Type B pancreatic cell (in vitro differentiated cells): ENCODE results near the gene TNFAIP1. TPM values are rescaled to one million over a fixed set of nuclear protein-coding genes. Genes with fewer than 3 reads are reported as not detected.

Experiments used
- DNase-seq: peaks from one replicate; pipeline ENCODE4 v3.0.0; 2021; ENCODE audit warnings: mixed read lengths; ENCODE audit not compliant: unreplicated experiment; ENCODE audit errors: extremely low spot score
- H3K27ac Mint-ChIP-seq: 2 replicates; pipeline ENCODE4 v1.8.0; 2021; ENCODE audit warnings: mild to moderate bottlenecking, mixed read lengths
- H3K27me3 Mint-ChIP-seq: 2 replicates; pipeline ENCODE4 v1.8.0; 2021; ENCODE audit warnings: mixed read lengths
- H3K36me3 Mint-ChIP-seq: 2 replicates; pipeline ENCODE4 v1.8.0; 2021; ENCODE audit warnings: mixed read lengths
- H3K4me1 Mint-ChIP-seq: one replicate; pipeline ENCODE4 v1.8.0; 2021; ENCODE audit warnings: mixed read lengths; ENCODE audit not compliant: unreplicated experiment
- H3K4me3 Mint-ChIP-seq: 2 replicates; pipeline ENCODE4 v1.8.0; 2021; ENCODE audit warnings: mild to moderate bottlenecking, mixed read lengths
- H3K9me3 Mint-ChIP-seq: 2 replicates; pipeline ENCODE4 v1.8.0; 2021; ENCODE audit warnings: mixed read lengths
- total RNA-seq: library from RNA; stranded (reverse); gene quantifications from 2 replicates; pipeline ENCODE4 v1.2.1, GENCODE V29; 2021; ENCODE audit warnings: low replicate concordance
- TF ChIP-seq, protein P1 (sequence below): fragments of 200-600 bp; sonication (generic); conservative IDR thresholded peaks from 2 replicates; pipeline ENCODE4 v1.5.0; 2021; ENCODE audit warnings: antibody characterized with exemption, mild to moderate bottlenecking

Gene TNFAIP1
- total RNA-seq, 1 donor from 2014 or later = 37.8 TPM

DNA sequence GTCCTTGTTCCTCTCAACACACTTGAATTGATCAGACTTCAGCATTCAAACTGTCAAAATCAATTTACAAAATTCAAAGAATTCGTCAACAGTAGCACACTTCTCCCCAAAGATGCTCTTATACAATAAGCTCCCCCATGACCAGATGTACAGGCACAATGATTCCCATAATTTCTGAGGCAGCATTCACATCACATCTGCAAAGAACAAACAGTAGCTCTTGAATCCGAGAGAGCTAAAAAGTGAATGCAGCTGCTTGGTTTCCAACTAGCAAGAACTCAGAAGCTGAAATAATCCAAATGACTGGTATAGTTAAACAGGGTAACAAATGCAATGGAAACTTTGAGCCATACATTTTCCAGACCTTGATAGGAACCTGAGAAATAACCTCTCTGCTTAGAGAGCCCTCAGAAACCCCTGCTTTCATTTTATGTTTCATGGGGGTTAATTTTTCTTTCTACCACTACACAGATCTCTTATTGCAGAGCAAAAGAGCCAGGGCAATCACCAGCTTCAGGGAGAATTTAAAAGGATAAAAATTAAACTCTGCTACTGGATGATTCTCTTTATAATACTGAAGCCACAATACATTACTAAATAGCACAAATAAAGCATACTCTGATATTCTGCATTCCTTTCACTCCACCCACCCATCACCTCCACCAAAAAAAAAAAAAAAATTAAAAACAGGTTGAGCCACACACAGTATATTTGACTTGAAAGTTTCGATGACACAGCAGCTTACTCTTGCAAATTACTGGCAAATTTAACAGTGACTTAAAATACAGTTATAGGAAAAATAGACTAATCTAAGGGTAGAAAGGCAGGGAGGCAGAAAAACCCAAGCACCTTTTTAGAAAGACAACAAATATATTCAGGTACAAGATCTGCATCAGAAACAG is 39.6 kb upstream of the TNFAIP1 start:
- DNase-seq = no peak
- TF ChIP-seq, protein P1, sequence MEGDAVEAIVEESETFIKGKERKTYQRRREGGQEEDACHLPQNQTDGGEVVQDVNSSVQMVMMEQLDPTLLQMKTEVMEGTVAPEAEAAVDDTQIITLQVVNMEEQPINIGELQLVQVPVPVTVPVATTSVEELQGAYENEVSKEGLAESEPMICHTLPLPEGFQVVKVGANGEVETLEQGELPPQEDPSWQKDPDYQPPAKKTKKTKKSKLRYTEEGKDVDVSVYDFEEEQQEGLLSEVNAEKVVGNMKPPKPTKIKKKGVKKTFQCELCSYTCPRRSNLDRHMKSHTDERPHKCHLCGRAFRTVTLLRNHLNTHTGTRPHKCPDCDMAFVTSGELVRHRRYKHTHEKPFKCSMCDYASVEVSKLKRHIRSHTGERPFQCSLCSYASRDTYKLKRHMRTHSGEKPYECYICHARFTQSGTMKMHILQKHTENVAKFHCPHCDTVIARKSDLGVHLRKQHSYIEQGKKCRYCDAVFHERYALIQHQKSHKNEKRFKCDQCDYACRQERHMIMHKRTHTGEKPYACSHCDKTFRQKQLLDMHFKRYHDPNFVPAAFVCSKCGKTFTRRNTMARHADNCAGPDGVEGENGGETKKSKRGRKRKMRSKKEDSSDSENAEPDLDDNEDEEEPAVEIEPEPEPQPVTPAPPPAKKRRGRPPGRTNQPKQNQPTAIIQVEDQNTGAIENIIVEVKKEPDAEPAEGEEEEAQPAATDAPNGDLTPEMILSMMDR = no peak
- Mint-ChIP-seq H3K4me3 (peak overlapping the region; percentile 30), H3K36me3 (no peaks in the 10 kb centered on the region), H3K4me1 (peaks cover 10% of the 10 kb centered on the region), H3K27ac (peak overlapping the region; percentile 82), H3K27me3 (peaks cover 3% of the 10 kb centered on the region), H3K9me3 (no peaks in the 10 kb centered on the region)

DNA sequence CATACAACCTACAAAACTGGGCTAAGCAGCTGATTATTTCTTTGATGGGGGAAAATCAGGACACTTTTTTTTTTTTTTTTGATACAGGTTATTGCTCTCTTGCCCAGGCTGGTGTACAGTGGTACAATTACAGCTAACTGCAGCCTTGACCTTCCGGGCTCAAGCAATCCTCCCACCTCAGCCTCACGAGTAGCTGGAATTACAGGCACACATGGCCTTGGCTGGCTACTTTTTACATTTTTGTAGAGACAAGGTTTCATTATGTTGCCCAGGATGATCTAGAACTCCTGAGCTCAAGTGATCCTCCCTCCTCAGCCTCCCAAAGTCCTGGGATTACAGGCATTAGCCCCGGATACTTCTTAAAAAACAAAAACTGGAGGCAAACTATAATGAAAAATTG is 37.1 kb upstream of the TNFAIP1 start:
- Mint-ChIP-seq H3K36me3 (no peaks in the 10 kb centered on the region), H3K27ac (no peak overlapping the region), H3K9me3 (no peaks in the 10 kb centered on the region), H3K4me1 (peaks cover 10% of the 10 kb centered on the region), H3K27me3 (peaks cover 3% of the 10 kb centered on the region), H3K4me3 (no peak overlapping the region)
- no peak for DNase-seq
- TF ChIP-seq, protein P1 = no peak

DNA sequence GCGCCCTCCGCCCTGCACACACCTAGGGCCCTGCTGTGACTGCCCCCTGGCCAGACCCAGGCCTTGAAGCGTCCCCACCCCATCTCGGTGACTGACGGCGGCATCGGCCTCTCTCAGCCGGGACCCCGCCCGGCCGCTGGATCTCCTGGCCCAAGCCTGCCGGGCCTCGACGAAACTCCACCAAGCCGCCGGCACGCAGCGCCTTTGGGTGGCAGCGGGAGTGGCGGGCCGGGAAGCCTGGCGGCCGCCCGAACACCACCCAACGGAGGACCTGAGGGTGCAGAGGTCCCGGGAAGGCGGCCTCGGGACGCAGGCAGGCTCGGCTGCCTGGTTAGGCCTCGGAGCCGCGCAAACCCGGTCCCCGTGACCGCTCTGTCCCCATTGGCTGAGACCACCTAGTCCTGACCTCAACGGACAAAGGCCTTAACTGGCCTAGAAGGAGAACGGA is 28.6 kb upstream of the TNFAIP1 start:
- TF ChIP-seq, protein P1 = no peak
- Mint-ChIP-seq H3K4me1 (no peaks in the 10 kb centered on the region), H3K9me3 (no peaks in the 10 kb centered on the region), H3K36me3 (no peaks in the 10 kb centered on the region), H3K4me3 (no peak overlapping the region), H3K27me3 (peaks cover 2% of the 10 kb centered on the region), H3K27ac (no peak overlapping the region)
- DNase-seq = no peak

DNA sequence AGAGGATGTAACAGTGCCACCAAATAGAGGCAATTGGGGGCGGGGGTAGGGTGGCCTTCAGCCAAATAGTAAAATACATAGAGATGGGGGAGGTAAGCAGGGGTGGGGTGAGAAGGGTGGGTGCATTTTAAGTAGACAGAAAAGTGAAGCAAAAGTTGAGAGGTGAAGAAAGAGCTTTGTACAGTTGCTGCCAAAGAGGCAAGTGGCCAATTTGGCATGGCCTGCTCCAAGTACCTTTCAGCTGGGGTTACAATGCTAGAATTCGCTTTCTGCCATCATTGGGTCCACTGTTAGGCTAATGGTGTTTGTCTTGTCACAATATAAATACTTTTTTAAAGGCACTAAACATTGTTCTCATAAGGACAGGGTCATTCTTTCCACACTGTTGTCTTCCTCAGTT is 21.7 kb upstream of the TNFAIP1 start:
- DNase-seq = no peak

DNA sequence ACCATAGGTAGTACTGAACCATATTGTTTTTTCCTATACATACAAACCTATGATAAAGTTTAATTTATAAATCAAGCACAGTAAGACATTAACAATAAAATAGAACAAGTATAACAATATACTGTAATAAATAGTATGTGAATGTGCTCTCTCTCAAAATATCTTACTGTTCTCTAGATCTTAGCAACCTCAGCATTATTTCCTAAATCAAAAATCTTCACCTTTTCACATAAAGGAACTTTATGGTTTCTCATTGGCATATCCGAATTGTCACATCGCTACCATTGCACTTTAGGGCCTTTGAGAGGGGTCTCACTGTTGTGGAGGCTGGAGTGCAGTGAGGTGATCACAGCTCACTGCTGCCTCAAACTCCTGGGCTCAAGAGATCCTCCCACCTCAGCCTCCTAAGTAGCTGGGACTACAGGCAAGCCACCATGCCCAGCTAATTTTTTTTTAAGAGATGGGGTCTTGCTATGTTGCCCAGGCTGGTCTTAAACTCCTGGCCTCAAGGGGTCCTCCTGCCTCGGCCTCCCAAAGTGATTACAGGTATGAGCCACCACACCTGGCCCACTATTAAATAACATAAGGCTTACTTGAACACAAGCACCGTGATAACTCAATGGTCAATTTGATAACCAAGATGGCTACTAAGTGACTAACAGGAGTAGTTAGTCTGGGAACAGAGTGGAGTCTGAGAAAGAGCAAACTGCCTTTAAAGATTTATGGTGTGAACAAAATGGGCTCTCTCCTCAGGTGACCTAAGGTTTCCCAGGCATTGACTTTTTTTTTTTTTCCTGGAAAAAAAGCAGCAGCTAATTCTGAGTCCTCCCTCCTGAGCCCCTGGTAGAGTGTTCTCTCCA is 19.5 kb upstream of the TNFAIP1 start:
- Mint-ChIP-seq H3K9me3 (no peaks in the 10 kb centered on the region), H3K27ac (no peak overlapping the region), H3K36me3 (no peaks in the 10 kb centered on the region), H3K4me1 (peaks cover 24% of the 10 kb centered on the region), H3K4me3 (peak overlapping the region; percentile 22), H3K27me3 (no peaks in the 10 kb centered on the region)
- TF ChIP-seq, protein P1 = no peak
- DNase-seq = no peak

More for the DNA sequence above, 21.7 kb upstream of the TNFAIP1 start:
- H3K9me3 Mint-ChIP-seq = no peaks in the 10 kb centered on the region
- H3K27me3 Mint-ChIP-seq = no peaks in the 10 kb centered on the region
- H3K4me3 Mint-ChIP-seq = no peak overlapping the region
- peaks cover 12% of the 10 kb centered on the region for H3K4me1 Mint-ChIP-seq
- H3K27ac Mint-ChIP-seq = no peak overlapping the region
- no peaks in the 10 kb centered on the region for H3K36me3 Mint-ChIP-seq
- TF ChIP-seq, protein P1 = no peak
